GM11168 (cell line): ENCODE results near the gene NRG2.

Experiments
- in situ Hi-C: fragments of 300-500 bp; cut with MboI; formaldehyde crosslinking; loops from one replicate; pipeline ENCODE4 v1.12.0; 2022; ENCODE audit warnings: low sequenced_read_pairs; ENCODE audit not compliant: unreplicated experiment

Gene NRG2

DNA sequence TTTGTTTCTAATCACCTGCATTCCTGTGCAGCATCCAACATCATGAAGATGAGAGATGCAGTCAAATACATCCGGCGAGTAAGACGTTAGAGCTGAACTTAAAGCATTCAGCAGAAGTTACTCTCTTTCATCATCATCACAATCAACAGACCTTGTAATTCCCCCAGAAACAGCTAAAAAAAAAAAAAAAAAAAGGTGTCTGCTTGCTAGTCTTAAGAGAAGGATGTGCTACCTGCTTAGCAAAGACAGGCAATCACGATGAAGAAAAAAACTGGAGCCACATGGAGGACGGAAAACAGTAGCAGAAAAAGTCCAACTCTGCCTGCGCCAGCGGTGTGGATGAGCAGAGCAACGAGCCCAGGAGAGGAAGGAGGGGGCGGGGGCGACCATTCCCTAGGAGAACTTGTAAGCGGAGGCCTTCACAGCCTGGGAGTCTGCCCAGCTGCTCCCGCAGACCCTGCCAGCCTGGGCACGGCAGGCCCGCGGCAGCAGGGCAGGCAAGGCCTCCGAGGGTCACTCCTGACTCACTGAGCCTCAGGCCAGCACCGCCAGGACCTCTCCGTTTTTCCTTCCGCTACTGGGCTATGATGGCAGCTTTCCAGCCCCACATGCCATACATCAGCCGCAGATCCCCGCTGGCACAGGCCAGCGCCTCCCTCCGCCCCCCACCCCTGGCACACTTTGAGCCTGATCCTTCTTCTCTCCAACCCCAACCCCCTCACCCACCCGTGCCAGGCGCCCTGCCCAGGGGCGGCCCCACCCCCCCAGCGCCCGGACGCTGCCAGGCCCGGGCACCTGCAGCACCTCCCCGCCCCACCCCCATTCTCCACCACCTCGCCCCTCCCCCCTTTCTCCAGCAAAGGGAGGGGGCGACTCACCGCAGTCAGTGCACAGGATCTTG, 1.4 kb downstream of the NRG2 start:
- in situ Hi-C loops, result no loop called here

DNA sequence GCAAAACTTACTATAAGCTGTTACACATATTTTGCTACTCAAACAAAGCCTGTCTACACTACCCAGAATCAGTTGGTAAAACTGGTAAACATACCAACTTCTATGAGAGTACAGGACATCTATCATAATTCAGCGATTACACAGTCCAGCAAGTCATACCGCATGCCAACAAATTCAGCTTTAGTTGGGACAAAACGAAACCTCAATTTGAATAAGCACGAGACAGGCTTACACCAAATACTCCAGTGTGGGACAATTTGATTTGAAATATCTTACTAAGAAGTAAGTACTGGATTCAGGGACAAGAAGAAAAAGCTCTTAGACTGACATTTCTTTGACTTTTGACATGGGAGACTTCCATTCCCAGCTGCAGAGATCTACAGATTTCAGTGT, 2.0 kb downstream of the NRG2 start:
- in situ Hi-C loops, result no loop called here

DNA sequence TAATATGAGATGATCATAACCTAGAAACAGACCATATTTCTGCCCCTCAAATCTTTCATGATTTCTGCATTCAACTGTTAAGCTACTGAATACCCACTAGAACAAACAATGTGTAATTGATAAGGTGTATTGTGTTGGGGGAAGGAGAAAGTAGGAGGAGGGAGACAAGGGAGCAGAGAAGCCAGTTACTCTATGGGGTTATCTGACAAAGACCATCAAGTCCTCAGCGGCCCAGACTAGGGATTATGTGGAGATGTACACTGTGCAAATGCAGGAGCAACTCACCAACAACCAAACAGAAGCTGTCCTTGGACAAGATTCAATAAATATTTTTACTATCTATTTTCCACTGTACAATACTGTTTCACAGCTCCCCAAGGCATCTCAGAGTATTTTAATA, 2.7 kb downstream of the NRG2 start:
- in situ Hi-C loops, result no loop called here

- in situ Hi-C loops, result no loop called here
Observed at GRCh38 chr5:140039561-140039960, 3.5 kb downstream of the NRG2 start.

- in situ Hi-C loops, result no loop called here
Observed at GRCh38 chr5:140038373-140038957, 4.6 kb downstream of the NRG2 start.

DNA sequence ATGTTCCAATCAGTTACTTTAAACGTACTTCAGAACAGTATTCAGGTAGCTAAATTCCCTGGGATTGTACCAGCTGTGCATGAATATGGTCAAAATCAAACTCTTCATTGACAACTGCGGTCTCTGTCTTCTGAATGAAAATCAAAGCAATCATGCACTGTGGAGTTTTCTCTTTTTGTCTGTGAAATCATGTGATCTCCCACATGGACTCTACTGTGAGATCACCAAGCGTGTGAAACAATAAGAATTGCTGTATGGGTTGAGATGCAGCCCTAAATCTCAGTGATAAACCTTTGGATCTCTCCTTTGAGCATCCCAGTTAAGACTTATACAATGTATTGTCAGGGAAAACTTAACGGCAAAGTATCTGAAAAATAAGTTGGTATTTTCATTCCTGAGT, 6.1 kb downstream of the NRG2 start:
- in situ Hi-C loops, result no loop called here

DNA sequence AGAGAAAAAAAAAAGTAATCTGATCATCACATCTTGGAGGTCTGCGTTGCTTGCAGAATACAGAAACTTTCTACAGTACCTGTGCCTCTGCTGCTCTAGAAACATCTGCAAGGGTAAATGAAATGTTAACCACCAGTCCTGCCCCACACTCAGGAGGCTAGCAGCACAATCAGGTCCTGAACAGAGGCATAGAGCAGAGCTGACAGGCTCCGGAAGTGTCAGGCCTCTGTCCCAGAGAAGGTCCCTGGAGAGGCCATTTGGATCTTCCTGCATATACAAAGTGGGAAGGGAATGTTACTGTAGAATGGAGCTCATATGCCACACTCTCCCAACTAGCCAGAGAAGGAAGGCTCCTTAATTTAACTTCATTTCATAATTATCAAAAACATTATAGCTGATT, 7.2 kb downstream of the NRG2 start:
- in situ Hi-C loops, result no loop called here

- in situ Hi-C loops, result no loop called here
Observed at GRCh38 chr5:140033037-140033760, 9.9 kb downstream of the NRG2 start.

DNA sequence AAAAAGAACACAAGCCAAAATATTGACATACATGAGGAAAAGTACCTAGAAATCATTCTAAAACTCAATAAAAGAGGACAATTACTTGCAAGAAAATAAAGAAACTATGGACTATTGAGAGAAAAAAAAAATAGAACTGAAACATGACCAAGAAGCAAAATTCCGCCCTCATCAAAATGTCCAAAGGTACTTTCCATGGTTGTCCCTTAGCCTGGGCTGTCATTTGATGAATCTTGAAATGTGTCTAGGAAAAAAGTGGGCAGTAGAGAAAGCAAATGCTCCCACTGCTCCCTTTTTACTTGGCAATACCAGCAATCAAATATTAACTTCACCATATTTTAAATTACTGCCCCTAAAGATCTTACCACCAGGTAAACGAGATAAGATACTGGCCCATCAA, 10.8 kb downstream of the NRG2 start:
- in situ Hi-C loops, result no loop called here

DNA sequence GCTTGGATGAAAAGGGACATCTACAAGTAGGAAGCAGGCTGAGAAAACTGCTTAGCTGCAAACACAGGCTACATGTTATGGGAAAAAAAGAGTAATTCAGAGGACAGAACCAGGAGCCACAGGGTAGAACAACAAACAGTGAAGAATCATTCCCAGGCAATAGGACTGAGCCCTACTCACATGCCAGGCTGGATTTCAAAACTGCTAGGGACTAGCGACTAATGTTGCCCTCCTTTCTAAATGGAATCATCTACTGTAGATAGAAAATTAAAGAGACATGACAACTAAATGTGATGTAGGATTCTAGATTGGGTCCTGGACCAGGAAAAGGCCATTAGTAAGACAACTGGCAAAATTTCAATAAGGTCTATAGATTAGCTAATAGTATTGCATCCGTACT, 15.3 kb downstream of the NRG2 start:
- in situ Hi-C loops, result no loop called here

DNA sequence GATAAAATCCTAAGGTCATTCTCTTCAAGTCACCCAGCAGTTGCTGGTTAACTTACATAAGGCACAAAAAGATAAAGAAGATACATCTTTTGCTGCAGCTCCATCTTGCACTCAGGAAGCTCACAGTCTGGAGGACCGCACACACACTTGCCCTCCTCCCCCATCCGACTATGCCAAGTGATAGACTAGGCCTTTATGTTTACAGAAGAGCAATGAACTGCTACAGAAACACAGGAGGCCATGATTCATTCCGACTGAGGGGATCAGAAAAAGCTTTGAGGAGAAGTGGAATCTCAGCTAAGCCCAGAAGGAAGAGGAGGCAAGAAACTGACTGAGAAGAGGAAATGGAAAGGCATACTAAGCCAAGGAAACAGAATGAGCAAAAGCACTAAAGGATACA, 17.4 kb downstream of the NRG2 start:
- in situ Hi-C loops, result no loop called here

GRCh38 chr5:140024928-140025327, 18.2 kb downstream of the NRG2 start:
- in situ Hi-C loops, result no loop called here

DNA sequence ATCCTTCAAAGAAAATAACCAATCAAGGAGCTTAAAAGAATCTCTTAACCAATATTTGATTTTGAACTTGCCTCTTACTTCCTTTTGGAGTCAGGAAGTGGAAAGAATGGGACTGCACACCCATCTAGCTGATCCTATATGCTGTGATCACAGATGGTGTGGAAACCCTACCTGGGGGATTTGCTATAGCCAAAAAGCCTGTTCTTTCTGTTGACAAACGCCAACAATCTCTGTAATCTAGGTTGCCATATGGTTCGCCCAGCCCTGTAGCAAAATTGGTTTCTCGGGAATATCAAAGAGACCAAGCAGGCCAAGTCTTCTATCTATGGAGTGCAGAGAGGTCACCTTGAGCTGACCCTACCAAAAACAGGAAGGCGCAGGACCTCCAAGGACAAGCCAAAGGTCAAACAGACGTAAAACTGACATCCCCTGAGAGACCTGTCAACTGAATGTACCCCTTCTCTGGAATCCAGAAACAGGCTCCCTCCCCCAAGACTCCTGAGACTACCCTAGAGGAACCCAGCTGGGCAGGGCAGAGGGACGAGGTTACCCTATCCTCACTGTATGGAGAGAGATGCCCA, 19.4 kb downstream of the NRG2 start:
- in situ Hi-C loops, result no loop called here

GRCh38 chr5:140020601-140021177, 22.4 kb downstream of the NRG2 start:
- in situ Hi-C loops, result no loop called here

GRCh38 chr5:140018920-140019644, 24.0 kb downstream of the NRG2 start:
- in situ Hi-C loops, result no loop called here

GRCh38 chr5:140018517-140018916, 24.6 kb downstream of the NRG2 start:
- in situ Hi-C loops, result no loop called here

DNA sequence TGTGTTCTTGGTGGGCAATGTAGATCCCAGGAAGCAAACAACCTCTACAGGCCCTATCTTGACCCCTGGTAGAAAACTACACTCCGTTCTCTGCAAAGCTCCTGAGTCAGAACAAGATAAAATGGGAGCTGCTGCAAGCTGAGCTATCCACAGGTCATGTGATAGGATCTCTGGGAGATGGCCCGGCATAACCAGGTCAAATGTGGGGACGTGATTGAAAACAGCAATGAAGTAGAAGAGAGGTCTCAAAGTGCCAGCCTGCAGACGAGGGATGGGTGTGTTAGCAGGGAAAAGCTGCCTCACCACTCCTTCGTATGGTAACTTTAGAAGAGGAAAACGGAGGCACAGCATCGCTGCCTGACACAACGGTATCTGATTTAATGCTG, 25.0 kb downstream of the NRG2 start:
- in situ Hi-C loops, result no loop called here

- in situ Hi-C loops, result no loop called here
Observed at GRCh38 chr5:140017397-140018095, 25.6 kb downstream of the NRG2 start.

GRCh38 chr5:140015706-140016105, 27.4 kb downstream of the NRG2 start:
- in situ Hi-C loops, result no loop called here
